ENCODE measurements around the gene SYT7.

SYT7 gene

DNA sequence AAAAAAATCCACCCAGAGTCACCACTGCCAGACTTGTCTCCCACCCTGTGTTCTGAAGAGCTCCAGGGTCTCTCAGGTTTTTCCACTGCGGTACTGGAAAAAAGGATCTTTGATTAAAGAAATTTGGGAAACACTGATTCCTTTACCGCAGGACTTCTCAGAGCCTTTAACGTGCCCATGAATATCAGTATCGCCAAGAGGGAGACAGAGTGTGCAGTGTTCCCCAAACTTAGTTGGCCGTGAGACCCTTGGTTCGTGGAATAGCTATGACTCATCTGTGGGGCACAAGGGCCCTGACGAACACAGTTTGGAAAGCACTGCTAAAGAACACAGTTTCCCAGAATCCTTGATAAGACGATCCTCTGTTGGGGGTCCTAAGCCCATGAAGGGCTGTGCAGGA lies 31.7 kb downstream of the SYT7 start:
- Histone ChIP-seq H3K27ac (ENCODE audit: low read length) (no peak overlapping the region), H3K9ac (ENCODE audit: low read depth, low read length) (no peak overlapping the region), H3K27me3 (ENCODE audit: insufficient read depth, low read length) (peaks cover 12% of the 10 kb centered on the region), H3K36me3 (ENCODE audit: insufficient read depth, low read depth, low read length) (no peaks in the 10 kb centered on the region), H3K4me3 (ENCODE audit: low read length) (no peak overlapping the region), H3K9me3 (ENCODE audit: insufficient read depth, low read depth, low read length) (no peaks in the 10 kb centered on the region), H3K4me1 (ENCODE audit: insufficient read depth, low read length) (no peaks in the 10 kb centered on the region)

DNA sequence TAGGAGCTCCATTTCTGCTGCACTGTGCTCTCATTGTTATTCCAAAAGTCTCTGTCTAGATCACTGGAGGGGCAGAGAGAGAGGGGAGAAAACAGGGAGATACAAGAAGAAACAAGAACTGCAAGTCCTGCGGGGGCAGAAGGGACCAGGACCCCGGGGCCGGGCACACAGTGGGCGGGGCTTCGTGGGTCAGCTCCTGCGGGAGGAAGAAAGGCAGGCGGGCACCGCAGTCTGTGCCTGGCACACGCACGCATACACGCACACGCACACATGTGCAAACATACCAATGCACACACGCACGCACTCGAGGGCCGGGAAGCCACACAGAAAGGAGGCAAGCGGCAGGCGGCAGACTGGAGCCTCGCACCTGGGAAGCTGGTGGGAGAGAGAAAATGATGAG lies 33.6 kb downstream of the SYT7 start:
- Histone ChIP-seq H3K27me3 (ENCODE audit: insufficient read depth, low read length) (no peaks in the 10 kb centered on the region), H3K4me3 (ENCODE audit: low read length) (no peak overlapping the region), H3K36me3 (ENCODE audit: insufficient read depth, low read depth, low read length) (no peaks in the 10 kb centered on the region), H3K9ac (ENCODE audit: low read depth, low read length) (no peak overlapping the region), H3K27ac (ENCODE audit: low read length) (no peak overlapping the region), H3K4me1 (ENCODE audit: insufficient read depth, low read length) (no peaks in the 10 kb centered on the region; the same call in 1 of the 2 replicates), H3K9me3 (ENCODE audit: insufficient read depth, low read depth, low read length) (no peaks in the 10 kb centered on the region)

DNA sequence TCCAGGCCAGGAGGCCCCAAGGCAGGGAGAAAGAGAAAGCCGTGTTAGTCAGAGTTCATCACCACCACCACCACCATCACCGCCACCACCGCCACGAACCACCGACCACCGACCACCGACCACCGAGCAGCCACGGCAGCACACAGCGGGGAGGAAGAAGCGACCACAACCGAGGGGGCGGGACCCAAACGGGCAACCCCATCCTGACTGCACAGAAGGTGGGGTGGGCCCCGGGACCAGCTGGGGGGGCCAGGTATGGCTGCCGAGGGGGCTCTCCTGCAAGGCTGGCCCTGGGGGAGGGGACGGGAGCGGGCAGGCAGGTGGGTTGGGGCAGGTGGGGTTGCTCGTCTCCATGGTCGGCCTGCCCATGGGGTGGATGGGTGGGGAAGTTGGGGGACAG lies 34.2 kb downstream of the SYT7 start:
- no peaks in the 10 kb centered on the region for H3K27me3 ChIP-seq (ENCODE audit: insufficient read depth, low read length)
- H3K9ac ChIP-seq (ENCODE audit: low read depth, low read length): no peak overlapping the region
- H3K4me1 ChIP-seq (ENCODE audit: insufficient read depth, low read length): peaks cover 5% of the 10 kb centered on the region; the same call in 1 of the 2 replicates
- H3K9me3 ChIP-seq (ENCODE audit: insufficient read depth, low read depth, low read length): no peaks in the 10 kb centered on the region
- H3K4me3 ChIP-seq (ENCODE audit: low read length): no peak overlapping the region
- H3K27ac ChIP-seq (ENCODE audit: low read length): no peak overlapping the region
- H3K36me3 ChIP-seq (ENCODE audit: insufficient read depth, low read depth, low read length): no peaks in the 10 kb centered on the region

DNA sequence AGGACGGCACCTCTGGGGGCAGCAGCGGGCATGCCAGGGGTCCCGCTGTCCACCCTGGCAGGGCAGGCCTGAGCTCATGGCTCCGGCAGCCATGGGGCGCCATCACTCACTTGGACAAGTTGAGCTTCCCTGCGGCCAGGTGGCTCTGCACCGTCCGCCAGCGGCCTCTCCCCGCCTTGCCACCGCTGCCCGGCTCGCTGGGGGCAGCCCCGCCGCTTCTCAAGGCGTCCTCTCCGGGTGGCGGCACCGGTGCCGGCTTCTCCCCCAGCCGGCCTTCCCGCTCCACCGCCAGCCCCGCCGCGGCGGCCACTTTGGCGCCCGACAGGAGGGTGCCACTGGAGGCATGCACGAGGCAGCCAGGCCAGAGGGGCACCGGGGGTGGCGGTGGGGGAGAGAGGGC lies 35.0 kb downstream of the SYT7 start:
- H3K4me1 ChIP-seq (ENCODE audit: insufficient read depth, low read length): peaks cover 5% of the 10 kb centered on the region; the same call in 1 of the 2 replicates
- H3K27me3 ChIP-seq (ENCODE audit: insufficient read depth, low read length): no peaks in the 10 kb centered on the region
- H3K4me3 ChIP-seq (ENCODE audit: low read length): no peak overlapping the region

DNA sequence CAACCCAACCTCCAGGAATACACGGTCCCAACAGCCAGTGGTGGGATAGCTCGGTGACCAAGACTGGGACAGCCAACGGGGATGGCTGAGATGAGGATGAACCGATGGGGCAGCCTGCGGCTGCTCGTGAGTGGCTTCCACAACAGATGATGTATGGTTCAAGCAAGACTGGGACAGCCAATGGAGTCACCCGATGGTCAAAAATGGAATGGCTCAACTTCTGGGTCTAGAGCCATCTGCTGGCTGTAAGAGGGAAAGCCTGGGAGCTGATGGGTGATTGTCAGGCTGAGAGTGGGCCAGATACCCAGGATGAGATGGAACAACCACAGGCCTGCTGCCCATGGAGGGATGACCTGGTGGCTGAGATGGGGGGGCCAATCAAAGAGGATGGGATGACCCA lies 35.5 kb downstream of the SYT7 start:
- Histone ChIP-seq H3K27me3 (ENCODE audit: insufficient read depth, low read length) (no peaks in the 10 kb centered on the region), H3K9ac (ENCODE audit: low read depth, low read length) (no peak overlapping the region), H3K4me1 (ENCODE audit: insufficient read depth, low read length) (peaks cover 5% of the 10 kb centered on the region; the same call in 1 of the 2 replicates)

More for the DNA sequence above, 35.0 kb downstream of the SYT7 start:
- Histone ChIP-seq H3K9me3 (ENCODE audit: insufficient read depth, low read depth, low read length) (no peaks in the 10 kb centered on the region), H3K27ac (ENCODE audit: low read length) (no peak overlapping the region), H3K9ac (ENCODE audit: low read depth, low read length) (no peak overlapping the region), H3K36me3 (ENCODE audit: insufficient read depth, low read depth, low read length) (no peaks in the 10 kb centered on the region)

DNA sequence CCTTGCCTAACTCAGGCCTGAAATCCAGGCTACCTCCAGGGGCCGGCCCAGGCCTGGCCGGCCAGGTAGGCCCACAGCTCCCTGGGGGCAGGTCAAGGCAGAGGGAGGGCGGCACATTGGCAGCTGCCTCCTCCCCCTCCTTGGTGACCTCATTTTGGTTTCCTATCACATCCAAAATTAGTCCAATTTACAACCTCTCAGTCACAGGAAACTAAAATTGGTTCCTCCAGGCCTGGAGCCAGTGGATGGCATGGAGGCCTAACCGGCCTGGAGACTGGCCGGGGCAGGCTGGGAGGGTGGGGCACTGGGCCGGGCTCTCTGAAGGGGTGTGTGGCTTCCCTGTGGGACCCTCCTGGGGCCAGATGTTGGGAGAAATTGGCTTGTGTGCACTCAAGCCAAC lies 36.4 kb downstream of the SYT7 start:
- H3K9me3 ChIP-seq (ENCODE audit: insufficient read depth, low read depth, low read length): no peaks in the 10 kb centered on the region
- H3K36me3 ChIP-seq (ENCODE audit: insufficient read depth, low read depth, low read length): no peaks in the 10 kb centered on the region
- H3K4me1 ChIP-seq (ENCODE audit: insufficient read depth, low read length): peaks cover 5% of the 10 kb centered on the region; the same call in 1 of the 2 replicates
- no peak overlapping the region for H3K9ac ChIP-seq (ENCODE audit: low read depth, low read length)
- H3K4me3 ChIP-seq (ENCODE audit: low read length): no peak overlapping the region
- H3K27ac ChIP-seq (ENCODE audit: low read length): no peak overlapping the region
- H3K27me3 ChIP-seq (ENCODE audit: insufficient read depth, low read length): no peaks in the 10 kb centered on the region

More for the DNA sequence above, 35.5 kb downstream of the SYT7 start:
- Histone ChIP-seq H3K4me3 (ENCODE audit: low read length) (no peak overlapping the region), H3K27ac (ENCODE audit: low read length) (no peak overlapping the region), H3K9me3 (ENCODE audit: insufficient read depth, low read depth, low read length) (no peaks in the 10 kb centered on the region), H3K36me3 (ENCODE audit: insufficient read depth, low read depth, low read length) (no peaks in the 10 kb centered on the region)

DNA sequence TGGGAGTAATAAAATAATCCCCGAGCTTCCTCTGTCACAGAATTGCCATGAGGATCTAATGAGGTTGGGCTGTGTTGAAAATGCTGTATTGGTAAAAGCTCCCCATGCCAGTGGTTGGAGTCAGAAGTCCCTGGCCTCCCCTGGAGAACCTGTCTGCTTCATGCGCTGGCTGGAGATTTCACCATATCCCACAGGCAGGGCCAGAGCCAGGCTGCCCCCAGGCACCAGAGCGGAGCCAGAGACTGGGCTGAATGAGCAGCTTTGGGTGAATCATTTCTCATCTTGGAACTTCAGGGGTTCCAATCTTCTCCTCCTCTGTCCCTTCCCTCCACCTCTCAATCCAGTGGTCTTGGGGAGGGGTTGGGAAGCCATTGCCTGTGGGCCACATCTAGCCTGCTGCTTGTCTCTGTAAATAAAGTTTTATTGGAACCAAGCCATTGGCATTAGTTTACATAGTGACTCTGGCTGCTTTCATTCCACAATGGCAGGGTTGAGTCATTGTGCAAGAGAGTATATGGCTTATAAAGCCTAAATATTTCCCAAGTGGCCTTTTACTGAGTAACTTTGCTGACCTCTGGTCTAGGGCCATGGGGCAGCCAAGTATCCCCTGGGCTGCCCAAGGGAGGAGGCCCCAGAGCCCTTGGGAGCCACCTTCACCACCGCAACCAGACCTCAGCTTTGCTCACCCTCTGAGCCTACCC lies 37.1 kb downstream of the SYT7 start:
- H3K36me3 ChIP-seq (ENCODE audit: insufficient read depth, low read depth, low read length): no peaks in the 10 kb centered on the region
- no peak overlapping the region for H3K9ac ChIP-seq (ENCODE audit: low read depth, low read length)
- H3K27ac ChIP-seq (ENCODE audit: low read length): no peak overlapping the region
- no peak overlapping the region for H3K4me3 ChIP-seq (ENCODE audit: low read length)
- H3K27me3 ChIP-seq (ENCODE audit: insufficient read depth, low read length): no peaks in the 10 kb centered on the region
- no peaks in the 10 kb centered on the region for H3K9me3 ChIP-seq (ENCODE audit: insufficient read depth, low read depth, low read length)
- H3K4me1 ChIP-seq (ENCODE audit: insufficient read depth, low read length): peaks cover 5% of the 10 kb centered on the region; the same call in 1 of the 2 replicates

DNA sequence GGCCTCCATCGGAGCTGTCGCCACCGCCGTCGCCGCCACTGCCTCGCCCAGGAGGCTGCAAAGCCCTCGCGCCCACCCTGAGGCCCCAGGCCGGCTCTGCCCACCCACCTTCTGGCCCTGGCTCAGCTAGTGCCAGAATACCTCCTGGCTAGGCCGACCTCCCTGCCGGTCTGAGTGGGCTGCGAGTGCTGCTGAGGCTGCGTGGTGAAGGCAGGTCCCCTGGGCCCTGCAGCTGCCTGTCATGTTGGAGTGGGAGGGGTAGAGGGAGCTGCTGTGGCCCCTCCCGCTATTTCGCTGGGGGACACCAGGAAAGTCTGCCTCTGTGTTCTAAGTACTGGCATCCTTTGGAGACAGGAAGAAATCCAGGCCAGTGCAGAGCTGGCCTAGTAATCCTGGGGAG lies 38.2 kb downstream of the SYT7 start:
- no peak overlapping the region for H3K27ac ChIP-seq (ENCODE audit: low read length)
- H3K36me3 ChIP-seq (ENCODE audit: insufficient read depth, low read depth, low read length): no peaks in the 10 kb centered on the region
- H3K4me1 ChIP-seq (ENCODE audit: insufficient read depth, low read length): peaks cover 5% of the 10 kb centered on the region; the same call in 1 of the 2 replicates
- H3K27me3 ChIP-seq (ENCODE audit: insufficient read depth, low read length): no peaks in the 10 kb centered on the region
- H3K4me3 ChIP-seq (ENCODE audit: low read length): no peak overlapping the region
- no peaks in the 10 kb centered on the region for H3K9me3 ChIP-seq (ENCODE audit: insufficient read depth, low read depth, low read length)
- no peak overlapping the region for H3K9ac ChIP-seq (ENCODE audit: low read depth, low read length)

DNA sequence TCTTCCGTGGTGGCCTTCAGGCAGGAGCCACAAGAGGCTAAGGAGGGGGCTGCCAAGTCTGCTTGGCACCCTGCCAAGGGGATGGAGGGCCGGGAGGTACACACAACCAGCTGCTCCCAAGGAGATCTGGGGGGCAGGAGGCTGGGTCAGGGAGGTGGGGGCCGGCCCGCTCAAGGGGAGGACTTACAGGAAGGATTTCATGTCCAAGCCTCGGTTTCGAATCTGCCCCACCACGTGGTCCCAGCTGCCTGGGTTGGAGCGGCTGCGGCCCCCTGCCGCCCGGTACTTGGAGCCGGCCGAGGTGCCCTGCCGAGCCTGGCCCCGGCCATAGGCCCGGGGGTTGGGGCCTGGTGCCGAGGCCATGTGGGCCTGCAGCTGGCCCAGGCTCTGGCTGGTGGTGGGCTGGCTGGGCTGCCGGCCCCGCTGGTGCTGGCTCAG lies 38.8 kb downstream of the SYT7 start:
- Histone ChIP-seq H3K36me3 (ENCODE audit: insufficient read depth, low read depth, low read length) (no peaks in the 10 kb centered on the region), H3K27ac (ENCODE audit: low read length) (no peak overlapping the region), H3K4me1 (ENCODE audit: insufficient read depth, low read length) (peaks cover 5% of the 10 kb centered on the region; the same call in 1 of the 2 replicates), H3K27me3 (ENCODE audit: insufficient read depth, low read length) (no peaks in the 10 kb centered on the region), H3K9me3 (ENCODE audit: insufficient read depth, low read depth, low read length) (no peaks in the 10 kb centered on the region), H3K4me3 (ENCODE audit: low read length) (no peak overlapping the region), H3K9ac (ENCODE audit: low read depth, low read length) (no peak overlapping the region; the same call in 1 of the 2 replicates)

DNA sequence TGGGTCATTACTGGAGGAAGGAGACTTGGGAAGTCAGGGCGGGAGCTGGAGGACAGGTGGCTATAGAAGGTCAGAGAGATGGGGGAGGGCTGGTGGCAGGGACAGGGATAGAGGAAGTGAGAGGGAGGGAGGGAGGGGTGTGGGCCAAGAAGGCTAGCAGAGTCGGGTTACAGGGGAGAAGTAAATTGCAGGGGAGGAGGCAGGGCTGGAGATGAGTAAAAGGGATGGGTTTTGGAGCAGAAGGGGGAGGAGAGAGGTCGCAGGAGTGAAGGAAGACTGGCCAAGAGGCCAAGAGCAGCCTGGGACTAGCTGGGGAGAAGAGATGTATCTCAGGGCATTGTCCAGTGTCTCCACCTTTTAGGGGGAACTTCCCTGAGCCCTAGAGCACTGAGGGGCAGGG lies 39.3 kb downstream of the SYT7 start:
- no peaks in the 10 kb centered on the region for H3K36me3 ChIP-seq (ENCODE audit: insufficient read depth, low read depth, low read length)
- H3K9ac ChIP-seq (ENCODE audit: low read depth, low read length): no peak overlapping the region; the same call in 1 of the 2 replicates
- H3K9me3 ChIP-seq (ENCODE audit: insufficient read depth, low read depth, low read length): no peaks in the 10 kb centered on the region
- H3K27me3 ChIP-seq (ENCODE audit: insufficient read depth, low read length): no peaks in the 10 kb centered on the region
- H3K27ac ChIP-seq (ENCODE audit: low read length): no peak overlapping the region
- H3K4me1 ChIP-seq (ENCODE audit: insufficient read depth, low read length): peaks cover 5% of the 10 kb centered on the region; the same call in 1 of the 2 replicates
- H3K4me3 ChIP-seq (ENCODE audit: low read length): no peak overlapping the region

DNA sequence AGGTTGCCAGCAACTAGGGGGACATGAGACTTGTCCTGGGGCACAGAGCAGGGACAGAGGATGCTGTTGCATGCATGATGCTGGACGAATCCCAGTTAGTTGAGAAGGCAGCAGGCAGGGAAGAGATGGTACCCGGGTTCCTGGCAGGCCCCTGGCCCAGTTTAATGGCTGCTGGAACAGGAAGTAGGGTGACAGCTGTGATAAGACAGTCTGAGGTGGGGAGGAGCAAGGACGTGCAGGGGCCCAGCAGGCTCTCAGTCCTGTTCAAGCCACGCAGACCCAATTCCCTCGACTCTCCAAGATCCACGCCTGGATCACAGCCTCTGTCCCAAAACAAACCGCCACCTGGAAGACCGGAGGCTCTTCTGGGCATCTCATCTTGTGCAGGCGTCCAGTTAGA lies 40.3 kb downstream of the SYT7 start:
- Histone ChIP-seq H3K9ac (ENCODE audit: low read depth, low read length) (no peak overlapping the region), H3K9me3 (ENCODE audit: insufficient read depth, low read depth, low read length) (no peaks in the 10 kb centered on the region), H3K4me1 (ENCODE audit: insufficient read depth, low read length) (peaks cover 5% of the 10 kb centered on the region; the same call in 1 of the 2 replicates), H3K27me3 (ENCODE audit: insufficient read depth, low read length) (no peaks in the 10 kb centered on the region), H3K4me3 (ENCODE audit: low read length) (no peak overlapping the region), H3K27ac (ENCODE audit: low read length) (no peak overlapping the region), H3K36me3 (ENCODE audit: insufficient read depth, low read depth, low read length) (no peaks in the 10 kb centered on the region)

DNA sequence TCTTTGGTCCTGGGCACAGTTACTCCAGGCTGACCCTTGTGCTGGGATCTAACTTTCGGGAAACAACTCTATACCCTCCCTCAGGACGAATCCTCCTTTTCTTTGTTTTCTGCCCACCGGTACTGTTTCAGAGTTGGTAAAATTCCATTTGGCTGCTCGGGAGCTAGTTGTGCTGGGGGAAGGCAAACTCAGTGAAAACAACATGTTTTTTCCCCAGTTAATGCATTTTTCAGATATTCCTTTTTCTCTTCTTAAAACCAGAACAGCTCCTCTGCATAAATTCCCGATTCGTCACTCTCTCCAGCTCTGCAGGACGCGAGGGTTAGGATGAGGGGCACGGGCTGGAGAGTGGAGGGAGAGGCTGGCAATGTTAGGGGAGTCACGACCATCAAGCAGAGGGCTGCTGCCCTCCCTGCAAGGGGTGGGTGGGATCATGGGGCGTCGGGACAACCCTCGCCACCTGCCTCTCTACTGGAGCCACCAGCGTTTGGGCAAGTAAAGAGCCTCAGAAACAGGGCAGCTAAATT lies 41.0 kb downstream of the SYT7 start:
- H3K27me3 ChIP-seq (ENCODE audit: insufficient read depth, low read length): no peaks in the 10 kb centered on the region
- no peak overlapping the region for H3K4me3 ChIP-seq (ENCODE audit: low read length)
- H3K27ac ChIP-seq (ENCODE audit: low read length): no peak overlapping the region
- no peak overlapping the region for H3K9ac ChIP-seq (ENCODE audit: low read depth, low read length)
- H3K4me1 ChIP-seq (ENCODE audit: insufficient read depth, low read length): peaks cover 5% of the 10 kb centered on the region; the same call in 1 of the 2 replicates
- H3K9me3 ChIP-seq (ENCODE audit: insufficient read depth, low read depth, low read length): no peaks in the 10 kb centered on the region
- H3K36me3 ChIP-seq (ENCODE audit: insufficient read depth, low read depth, low read length): no peaks in the 10 kb centered on the region

Data from iPS-20b (cell line).